HEK293 (cell line): ENCODE data around the gene EHD2.
A peak's percentile ranks its signal among the peaks of the same experiment; 100 is the strongest.
"Not testable (repeated sequence)": the region's sequence is repeated elsewhere in the genome, so short reads cannot be mapped to it uniquely, and the experiment has no call there.

Experiments used
- CTCF ChIA-PET: fragments of 350-600 bp; formaldehyde crosslinking; extraction: SDS; loops from one replicate; lab custom pipeline; 2021; ENCODE audit warnings: antibody characterized with exemption; lab: Yijun Ruan, JAX
- POLR2A ChIA-PET: fragments of 300-600 bp; formaldehyde crosslinking; extraction: SDS; loops from one replicate; lab custom pipeline; 2020; ENCODE audit warnings: antibody characterized with exemption, inconsistent platforms; lab: Yijun Ruan, JAX
- H3K27ac ChIP-seq: fragments of 200-500 bp; sonication (Bioruptor generic); 2 replicates; pipeline ENCODE4 v1.5.1; 2014; ENCODE audit warnings: low read depth, low read length, control low read depth, inconsistent platforms; ENCODE audit errors: extremely low read depth
- H3K36me3 ChIP-seq, 2 experiments: fragments of 200-500 bp in 1 of 2; sonication (Bioruptor generic) in 1 of 2; 1 replicate in 1 of 2; 2 replicates in 1 of 2; pipeline ENCODE4 v1.5.1; 2014 to 2017; ENCODE audit warnings: inconsistent platforms in 2 of 2, low read length in 2 of 2; ENCODE audit not compliant: control insufficient read depth in 2 of 2, insufficient read depth in 1 of 2
- H3K4me1 ChIP-seq: fragments of 200-500 bp; sonication (Bioruptor generic); 2 replicates; pipeline ENCODE4 v1.5.1; 2014; ENCODE audit warnings: mild to moderate bottlenecking, low read length, inconsistent platforms; ENCODE audit not compliant: control insufficient read depth, insufficient read depth
- H3K4me3 ChIP-seq: 2 replicates; pipeline ENCODE4 v1.5.1; 2011; ENCODE audit warnings: low read depth, mild to moderate bottlenecking, control low read depth, low read length, moderate library complexity
- H3K9me3 ChIP-seq: fragments of 200-500 bp; sonication (Bioruptor generic); 2 replicates; pipeline ENCODE4 v1.5.1; 2014; ENCODE audit warnings: low read depth, low read length, inconsistent platforms; ENCODE audit not compliant: control insufficient read depth, insufficient read depth
- GLIS1 ChIP-seq: fragments of 450-650 bp; formaldehyde crosslinking; IDR thresholded peaks from 2 replicates; pipeline ENCODE4 v1.5.1; 2016; ENCODE audit warnings: missing biosample characterization, missing genetic modification characterization
- SETDB1 ChIP-seq: IDR thresholded peaks from one replicate; pipeline ENCODE4 v1.6.1; 2017; ENCODE audit warnings: mild to moderate bottlenecking, low read length, moderate library complexity, mixed read lengths; ENCODE audit not compliant: insufficient read length
- ZNF335 ChIP-seq: fragments of 450-650 bp; formaldehyde crosslinking; conservative IDR thresholded peaks from 2 replicates; pipeline ENCODE4 v1.5.1; 2016; ENCODE audit warnings: missing biosample characterization, missing genetic modification characterization
- ZNF391 ChIP-seq: fragments of 450-650 bp; formaldehyde crosslinking; IDR thresholded peaks from 2 replicates; pipeline ENCODE4 v1.5.1; 2016; ENCODE audit warnings: low read depth, missing biosample characterization, missing genetic modification characterization, borderline replicate concordance
- ZNF394 ChIP-seq: fragments of 450-650 bp; formaldehyde crosslinking; IDR thresholded peaks from 2 replicates; pipeline ENCODE4 v1.5.1; 2016; ENCODE audit warnings: missing biosample characterization, missing genetic modification characterization, mild to moderate bottlenecking, moderate library complexity, borderline replicate concordance
- ZNF404 ChIP-seq: fragments of 450-650 bp; formaldehyde crosslinking; IDR thresholded peaks from 2 replicates; pipeline ENCODE4 v1.5.1; 2017; ENCODE audit warnings: missing biosample characterization, missing genetic modification characterization
- ZNF521 ChIP-seq: fragments of 450-650 bp; formaldehyde crosslinking; IDR thresholded peaks from 2 replicates; pipeline ENCODE4 v1.5.1; 2017; ENCODE audit warnings: missing biosample characterization, mild to moderate bottlenecking, missing genetic modification characterization
- ZNF548 ChIP-seq: fragments of 450-650 bp; formaldehyde crosslinking; IDR thresholded peaks from 2 replicates; pipeline ENCODE4 v1.5.1; 2016; ENCODE audit warnings: missing biosample characterization, missing genetic modification characterization
- ZNF561 ChIP-seq: fragments of 450-650 bp; IDR thresholded peaks from 2 replicates; pipeline ENCODE4 v1.5.1; 2018; ENCODE audit warnings: missing biosample characterization, missing genetic modification characterization, borderline replicate concordance
- ZXDB ChIP-seq: fragments of 450-650 bp; formaldehyde crosslinking; IDR thresholded peaks from 2 replicates; pipeline ENCODE4 v1.5.1; 2016; ENCODE audit warnings: missing biosample characterization, missing genetic modification characterization
- TF ChIP-seq, protein P1 (sequence below): fragments of 450-650 bp; formaldehyde crosslinking; IDR thresholded peaks from 2 replicates; pipeline ENCODE4 v1.5.1; 2016; ENCODE audit warnings: missing biosample characterization, missing genetic modification characterization, borderline replicate concordance
- TF ChIP-seq, protein P2 (sequence below): fragments of 450-650 bp; formaldehyde crosslinking; IDR thresholded peaks from 2 replicates; pipeline ENCODE4 v1.5.1; 2016; ENCODE audit warnings: missing biosample characterization, missing genetic modification characterization
- TF ChIP-seq, protein P3 (sequence below): fragments of 450-650 bp; formaldehyde crosslinking; IDR thresholded peaks from 2 replicates; pipeline ENCODE4 v1.5.1; 2017; ENCODE audit warnings: missing biosample characterization, missing genetic modification characterization
- TF ChIP-seq, protein P4 (sequence below): fragments of 450-650 bp; formaldehyde crosslinking; IDR thresholded peaks from 2 replicates; pipeline ENCODE4 v1.5.1; 2016; ENCODE audit warnings: missing biosample characterization, missing genetic modification characterization
- TF ChIP-seq, protein P5 (sequence below): sonication (generic); formaldehyde crosslinking; IDR thresholded peaks from 2 replicates; pipeline ENCODE4 v1.8.1; 2022; ENCODE audit warnings: mild to moderate bottlenecking, moderate library complexity, missing genetic modification reagents
- TF ChIP-seq, protein P6 (sequence below): fragments of 450-650 bp; formaldehyde crosslinking; IDR thresholded peaks from 2 replicates; pipeline ENCODE4 v1.5.1; 2016; ENCODE audit warnings: missing biosample characterization, missing genetic modification characterization

EHD2 gene

DNA sequence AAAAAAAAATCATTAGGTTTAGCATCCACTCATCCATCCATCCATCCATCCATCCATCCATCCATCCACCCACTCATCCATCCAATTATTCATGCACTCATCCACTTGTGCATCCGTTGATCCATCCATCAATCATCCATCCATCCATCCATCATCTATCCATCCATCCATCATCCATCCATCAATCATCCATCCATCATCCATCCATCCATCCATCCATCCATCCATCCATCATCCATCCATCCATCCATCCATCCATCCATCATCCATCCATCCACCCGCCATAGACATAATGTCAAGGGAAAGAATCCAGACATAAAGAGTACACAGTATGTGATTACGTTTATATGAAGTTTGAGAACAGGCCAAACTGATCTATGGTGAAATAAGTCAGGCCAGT is 56.3 kb downstream of the EHD2 start (continued):
- TF ChIP-seq, protein P1, sequence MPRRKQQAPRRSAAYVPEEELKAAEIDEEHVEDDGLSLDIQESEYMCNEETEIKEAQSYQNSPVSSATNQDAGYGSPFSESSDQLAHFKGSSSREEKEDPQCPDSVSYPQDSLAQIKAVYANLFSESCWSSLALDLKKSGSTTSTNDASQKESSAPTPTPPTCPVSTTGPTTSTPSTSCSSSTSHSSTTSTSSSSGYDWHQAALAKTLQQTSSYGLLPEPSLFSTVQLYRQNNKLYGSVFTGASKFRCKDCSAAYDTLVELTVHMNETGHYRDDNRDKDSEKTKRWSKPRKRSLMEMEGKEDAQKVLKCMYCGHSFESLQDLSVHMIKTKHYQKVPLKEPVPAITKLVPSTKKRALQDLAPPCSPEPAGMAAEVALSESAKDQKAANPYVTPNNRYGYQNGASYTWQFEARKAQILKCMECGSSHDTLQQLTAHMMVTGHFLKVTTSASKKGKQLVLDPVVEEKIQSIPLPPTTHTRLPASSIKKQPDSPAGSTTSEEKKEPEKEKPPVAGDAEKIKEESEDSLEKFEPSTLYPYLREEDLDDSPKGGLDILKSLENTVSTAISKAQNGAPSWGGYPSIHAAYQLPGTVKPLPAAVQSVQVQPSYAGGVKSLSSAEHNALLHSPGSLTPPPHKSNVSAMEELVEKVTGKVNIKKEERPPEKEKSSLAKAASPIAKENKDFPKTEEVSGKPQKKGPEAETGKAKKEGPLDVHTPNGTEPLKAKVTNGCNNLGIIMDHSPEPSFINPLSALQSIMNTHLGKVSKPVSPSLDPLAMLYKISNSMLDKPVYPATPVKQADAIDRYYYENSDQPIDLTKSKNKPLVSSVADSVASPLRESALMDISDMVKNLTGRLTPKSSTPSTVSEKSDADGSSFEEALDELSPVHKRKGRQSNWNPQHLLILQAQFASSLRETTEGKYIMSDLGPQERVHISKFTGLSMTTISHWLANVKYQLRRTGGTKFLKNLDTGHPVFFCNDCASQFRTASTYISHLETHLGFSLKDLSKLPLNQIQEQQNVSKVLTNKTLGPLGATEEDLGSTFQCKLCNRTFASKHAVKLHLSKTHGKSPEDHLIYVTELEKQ (tag by site-specific recombination): peak; percentile 87; the same call in 1 of the 2 replicates
- TF ChIP-seq ZNF548 (tag by site-specific recombination) (no peak), SETDB1 (no peak), ZNF521 (tag by site-specific recombination) (0 out of 2 replicates have a peak, but pooled peaks have one; percentile 63), ZNF561 (tag by site-specific recombination) (no peak)
- TF ChIP-seq, protein P2, sequence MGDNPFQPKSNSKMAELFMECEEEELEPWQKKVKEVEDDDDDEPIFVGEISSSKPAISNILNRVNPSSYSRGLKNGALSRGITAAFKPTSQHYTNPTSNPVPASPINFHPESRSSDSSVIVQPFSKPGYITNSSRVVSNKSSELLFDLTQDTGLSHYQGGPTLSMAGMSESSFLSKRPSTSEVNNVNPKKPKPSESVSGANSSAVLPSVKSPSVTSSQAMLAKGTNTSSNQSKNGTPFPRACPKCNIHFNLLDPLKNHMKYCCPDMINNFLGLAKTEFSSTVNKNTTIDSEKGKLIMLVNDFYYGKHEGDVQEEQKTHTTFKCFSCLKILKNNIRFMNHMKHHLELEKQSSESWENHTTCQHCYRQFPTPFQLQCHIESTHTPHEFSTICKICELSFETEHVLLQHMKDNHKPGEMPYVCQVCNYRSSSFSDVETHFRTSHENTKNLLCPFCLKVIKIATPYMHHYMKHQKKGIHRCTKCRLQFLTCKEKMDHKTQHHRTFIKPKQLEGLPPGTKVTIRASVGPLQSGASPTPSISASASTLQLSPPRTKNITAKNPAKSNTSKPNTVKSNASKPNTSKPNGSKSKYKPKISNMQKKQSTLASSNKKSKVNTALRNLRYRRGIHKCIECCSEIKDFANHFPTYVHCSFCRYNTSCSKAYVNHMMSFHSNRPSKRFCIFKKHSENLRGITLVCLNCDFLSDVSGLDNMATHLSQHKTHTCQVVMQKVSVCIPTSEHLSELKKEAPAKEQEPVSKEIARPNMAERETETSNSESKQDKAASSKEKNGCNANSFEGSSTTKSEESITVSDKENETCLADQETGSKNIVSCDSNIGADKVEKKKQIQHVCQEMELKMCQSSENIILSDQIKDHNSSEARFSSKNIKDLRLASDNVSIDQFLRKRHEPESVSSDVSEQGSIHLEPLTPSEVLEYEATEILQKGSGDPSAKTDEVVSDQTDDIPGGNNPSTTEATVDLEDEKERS: no peak
- TF ChIP-seq, protein P3, sequence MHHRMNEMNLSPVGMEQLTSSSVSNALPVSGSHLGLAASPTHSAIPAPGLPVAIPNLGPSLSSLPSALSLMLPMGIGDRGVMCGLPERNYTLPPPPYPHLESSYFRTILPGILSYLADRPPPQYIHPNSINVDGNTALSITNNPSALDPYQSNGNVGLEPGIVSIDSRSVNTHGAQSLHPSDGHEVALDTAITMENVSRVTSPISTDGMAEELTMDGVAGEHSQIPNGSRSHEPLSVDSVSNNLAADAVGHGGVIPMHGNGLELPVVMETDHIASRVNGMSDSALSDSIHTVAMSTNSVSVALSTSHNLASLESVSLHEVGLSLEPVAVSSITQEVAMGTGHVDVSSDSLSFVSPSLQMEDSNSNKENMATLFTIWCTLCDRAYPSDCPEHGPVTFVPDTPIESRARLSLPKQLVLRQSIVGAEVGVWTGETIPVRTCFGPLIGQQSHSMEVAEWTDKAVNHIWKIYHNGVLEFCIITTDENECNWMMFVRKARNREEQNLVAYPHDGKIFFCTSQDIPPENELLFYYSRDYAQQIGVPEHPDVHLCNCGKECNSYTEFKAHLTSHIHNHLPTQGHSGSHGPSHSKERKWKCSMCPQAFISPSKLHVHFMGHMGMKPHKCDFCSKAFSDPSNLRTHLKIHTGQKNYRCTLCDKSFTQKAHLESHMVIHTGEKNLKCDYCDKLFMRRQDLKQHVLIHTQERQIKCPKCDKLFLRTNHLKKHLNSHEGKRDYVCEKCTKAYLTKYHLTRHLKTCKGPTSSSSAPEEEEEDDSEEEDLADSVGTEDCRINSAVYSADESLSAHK (tag by site-specific recombination): no peak
- TF ChIP-seq, protein P4, sequence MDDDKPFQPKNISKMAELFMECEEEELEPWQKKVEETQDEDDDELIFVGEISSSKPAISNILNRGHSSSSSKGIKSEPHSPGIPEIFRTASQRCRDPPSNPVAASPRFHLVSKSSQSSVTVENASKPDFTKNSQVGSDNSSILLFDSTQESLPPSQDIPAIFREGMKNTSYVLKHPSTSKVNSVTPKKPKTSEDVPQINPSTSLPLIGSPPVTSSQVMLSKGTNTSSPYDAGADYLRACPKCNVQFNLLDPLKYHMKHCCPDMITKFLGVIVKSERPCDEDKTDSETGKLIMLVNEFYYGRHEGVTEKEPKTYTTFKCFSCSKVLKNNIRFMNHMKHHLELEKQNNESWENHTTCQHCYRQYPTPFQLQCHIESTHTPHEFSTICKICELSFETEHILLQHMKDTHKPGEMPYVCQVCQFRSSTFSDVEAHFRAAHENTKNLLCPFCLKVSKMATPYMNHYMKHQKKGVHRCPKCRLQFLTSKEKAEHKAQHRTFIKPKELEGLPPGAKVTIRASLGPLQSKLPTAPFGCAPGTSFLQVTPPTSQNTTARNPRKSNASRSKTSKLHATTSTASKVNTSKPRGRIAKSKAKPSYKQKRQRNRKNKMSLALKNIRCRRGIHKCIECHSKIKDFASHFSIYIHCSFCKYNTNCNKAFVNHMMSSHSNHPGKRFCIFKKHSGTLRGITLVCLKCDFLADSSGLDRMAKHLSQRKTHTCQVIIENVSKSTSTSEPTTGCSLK (tag by site-specific recombination): no peak

DNA sequence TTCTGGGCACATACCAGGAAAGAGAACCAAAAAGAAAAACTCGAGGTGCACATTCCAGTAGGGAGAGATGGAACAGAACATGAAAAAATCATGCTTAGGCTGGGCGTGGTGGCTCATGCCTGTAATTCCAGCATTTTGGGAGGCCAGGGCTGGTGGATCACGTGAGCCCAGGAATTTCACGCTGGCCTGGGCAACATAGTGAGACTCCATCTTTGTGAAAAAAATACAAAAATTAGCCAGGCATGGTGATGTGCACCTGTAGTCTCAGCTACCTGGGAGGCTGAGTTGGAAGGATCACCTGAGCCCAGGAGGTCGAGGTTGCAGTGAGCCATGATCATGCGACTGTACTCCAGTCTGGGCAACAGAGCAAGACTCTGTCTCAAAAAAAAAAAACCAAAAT is 58.1 kb downstream of the EHD2 start:
- H3K27ac ChIP-seq, H3K9me3 ChIP-seq, H3K36me3 ChIP-seq, CTCF ChIA-PET, H3K4me1 ChIP-seq, H3K4me3 ChIP-seq: not testable (repeated sequence)
- POLR2A ChIA-PET: interaction anchor here (0.6 kb wide), 1 partner anchor 28 kb away, joined by 4 read pairs; no protein-coding TSS in a partner anchor

DNA sequence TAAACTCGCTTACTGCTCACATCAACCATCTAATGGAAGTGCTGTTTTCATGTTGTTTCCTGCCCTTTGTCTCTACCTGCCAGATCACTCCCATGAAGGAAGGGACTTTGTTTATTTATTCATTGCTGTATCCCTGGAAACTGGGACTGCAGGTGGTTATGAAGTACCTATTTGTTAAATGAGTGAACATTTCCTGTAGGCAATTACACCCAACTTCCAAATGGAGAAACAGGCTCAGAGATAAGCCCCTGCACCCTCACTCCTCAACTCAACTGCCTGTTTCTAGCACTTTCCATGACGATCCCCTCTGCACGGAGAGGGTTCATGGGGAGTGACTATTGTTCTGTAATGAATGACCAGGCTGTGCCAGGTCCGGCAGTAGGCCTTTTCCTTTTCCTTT is 63.3 kb downstream of the EHD2 start:
- no peaks in the 10 kb centered on the region for H3K9me3 ChIP-seq
- CTCF ChIA-PET: interaction anchor here (0.6 to 2.0 kb wide), 5 partner anchors 10 to 1921 kb away, joined by 3 to 21 read pairs (median 3); no protein-coding TSS in a partner anchor
- H3K27ac ChIP-seq: no peak overlapping the region
- H3K4me3 ChIP-seq: no peak overlapping the region
- POLR2A ChIA-PET: no interaction called here
- H3K4me1 ChIP-seq: peaks cover 9% of the 10 kb centered on the region
- H3K36me3 ChIP-seq: peaks cover 2 to 14% of the 10 kb centered on the region in 2 experiments; a peak in 2 of 3 replicates
- TF ChIP-seq ZNF404 (tag by site-specific recombination) (no peak), ZXDB (0 out of 2 replicates have a peak, but pooled peaks have one; percentile 39), ZNF335 (tag by site-specific recombination) (no peak), GLIS1 (peak; percentile 50), ZNF394 (tag by site-specific recombination) (no peak), ZNF391 (tag by site-specific recombination) (no peak)
- TF ChIP-seq, protein P5, sequence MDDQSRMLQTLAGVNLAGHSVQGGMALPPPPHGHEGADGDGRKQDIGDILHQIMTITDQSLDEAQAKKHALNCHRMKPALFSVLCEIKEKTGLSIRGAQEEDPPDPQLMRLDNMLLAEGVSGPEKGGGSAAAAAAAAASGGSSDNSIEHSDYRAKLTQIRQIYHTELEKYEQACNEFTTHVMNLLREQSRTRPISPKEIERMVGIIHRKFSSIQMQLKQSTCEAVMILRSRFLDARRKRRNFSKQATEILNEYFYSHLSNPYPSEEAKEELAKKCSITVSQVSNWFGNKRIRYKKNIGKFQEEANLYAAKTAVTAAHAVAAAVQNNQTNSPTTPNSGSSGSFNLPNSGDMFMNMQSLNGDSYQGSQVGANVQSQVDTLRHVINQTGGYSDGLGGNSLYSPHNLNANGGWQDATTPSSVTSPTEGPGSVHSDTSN: no peak
- TF ChIP-seq, protein P6, sequence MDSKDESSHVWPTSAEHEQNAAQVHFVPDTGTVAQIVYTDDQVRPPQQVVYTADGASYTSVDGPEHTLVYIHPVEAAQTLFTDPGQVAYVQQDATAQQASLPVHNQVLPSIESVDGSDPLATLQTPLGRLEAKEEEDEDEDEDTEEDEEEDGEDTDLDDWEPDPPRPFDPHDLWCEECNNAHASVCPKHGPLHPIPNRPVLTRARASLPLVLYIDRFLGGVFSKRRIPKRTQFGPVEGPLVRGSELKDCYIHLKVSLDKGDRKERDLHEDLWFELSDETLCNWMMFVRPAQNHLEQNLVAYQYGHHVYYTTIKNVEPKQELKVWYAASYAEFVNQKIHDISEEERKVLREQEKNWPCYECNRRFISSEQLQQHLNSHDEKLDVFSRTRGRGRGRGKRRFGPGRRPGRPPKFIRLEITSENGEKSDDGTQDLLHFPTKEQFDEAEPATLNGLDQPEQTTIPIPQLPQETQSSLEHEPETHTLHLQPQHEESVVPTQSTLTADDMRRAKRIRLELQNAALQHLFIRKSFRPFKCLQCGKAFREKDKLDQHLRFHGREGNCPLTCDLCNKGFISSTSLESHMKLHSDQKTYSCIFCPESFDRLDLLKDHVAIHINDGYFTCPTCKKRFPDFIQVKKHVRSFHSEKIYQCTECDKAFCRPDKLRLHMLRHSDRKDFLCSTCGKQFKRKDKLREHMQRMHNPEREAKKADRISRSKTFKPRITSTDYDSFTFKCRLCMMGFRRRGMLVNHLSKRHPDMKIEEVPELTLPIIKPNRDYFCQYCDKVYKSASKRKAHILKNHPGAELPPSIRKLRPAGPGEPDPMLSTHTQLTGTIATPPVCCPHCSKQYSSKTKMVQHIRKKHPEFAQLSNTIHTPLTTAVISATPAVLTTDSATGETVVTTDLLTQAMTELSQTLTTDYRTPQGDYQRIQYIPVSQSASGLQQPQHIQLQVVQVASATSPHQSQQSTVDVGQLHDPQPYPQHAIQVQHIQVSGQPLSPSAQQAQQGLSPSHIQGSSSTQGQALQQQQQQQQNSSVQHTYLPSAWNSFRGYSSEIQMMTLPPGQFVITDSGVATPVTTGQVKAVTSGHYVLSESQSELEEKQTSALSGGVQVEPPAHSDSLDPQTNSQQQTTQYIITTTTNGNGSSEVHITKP (tag by site-specific recombination): no peak
